ENCODE measurements around the gene TMEM178B. TPM values are rescaled to one million over a fixed set of nuclear protein-coding genes. Genes with fewer than 3 reads are reported as not detected.
"Not testable (repeated sequence)": the region's sequence is repeated elsewhere in the genome, so short reads cannot be mapped to it uniquely, and the experiment has no call there.

The TMEM178B gene
- total RNA-seq, 2 experiments from 2014 or later, result 0.18 to 1.9 TPM

- Mint-ChIP-seq H3K4me3 (no peak overlapping the region), H3K9me3 (ENCODE audit: low read depth) (no peaks in the 10 kb centered on the region), H3K36me3 (no peaks in the 10 kb centered on the region), H3K27ac (no peak overlapping the region), H3K4me1 (peaks cover 3% of the 10 kb centered on the region), H3K27me3 (peaks cover 5% of the 10 kb centered on the region)
- DNase-seq (no peak), ATAC-seq (no peak)
- CTCF ChIA-PET, result no interaction called here
Observed at GRCh38 chr7:141160246-141160860, 86.5 kb downstream of the TMEM178B start.

GRCh38 chr7:141161550-141162535 is 88.0 kb downstream of the TMEM178B start:
- ATAC-seq, result no peak
- Mint-ChIP-seq H3K36me3 (no peaks in the 10 kb centered on the region), H3K4me3 (no peak overlapping the region), H3K27ac (no peak overlapping the region), H3K9me3 (ENCODE audit: low read depth) (no peaks in the 10 kb centered on the region), H3K4me1 (peaks cover 3% of the 10 kb centered on the region), H3K27me3 (peaks cover 4% of the 10 kb centered on the region)
- CTCF ChIA-PET, result interaction anchor here (1.1 kb wide), 1 partner anchor 474 kb away, joined by 3 read pairs; no protein-coding TSS in a partner anchor
- DNase-seq, result no peak

- H3K9me3 Mint-ChIP-seq (ENCODE audit: low read depth), result no peaks in the 10 kb centered on the region
- peaks cover 1% of the 10 kb centered on the region for H3K36me3 Mint-ChIP-seq
- H3K27ac Mint-ChIP-seq, result no peak overlapping the region
- ATAC-seq, result no peak
- H3K4me1 Mint-ChIP-seq, result no peaks in the 10 kb centered on the region
- CTCF ChIA-PET, result no interaction called here
- no peak for DNase-seq
- peaks cover 11% of the 10 kb centered on the region for H3K27me3 Mint-ChIP-seq
- H3K4me3 Mint-ChIP-seq, result no peak overlapping the region
Observed at GRCh38 chr7:141165521-141165920, 91.7 kb downstream of the TMEM178B start.

GRCh38 chr7:141166926-141167325 is 93.1 kb downstream of the TMEM178B start:
- no peak overlapping the region for H3K4me3 Mint-ChIP-seq
- H3K4me1 Mint-ChIP-seq, result no peaks in the 10 kb centered on the region
- peaks cover 11% of the 10 kb centered on the region for H3K27me3 Mint-ChIP-seq
- no peaks in the 10 kb centered on the region for H3K9me3 Mint-ChIP-seq (ENCODE audit: low read depth)
- H3K27ac Mint-ChIP-seq, result no peak overlapping the region
- CTCF ChIA-PET, result no interaction called here
- H3K36me3 Mint-ChIP-seq, result peaks cover 1% of the 10 kb centered on the region
- ATAC-seq, result no peak
- DNase-seq, result no peak

GRCh38 chr7:141167381-141167964 is 93.6 kb downstream of the TMEM178B start:
- Mint-ChIP-seq H3K27ac (no peak overlapping the region), H3K4me3 (no peak overlapping the region), H3K27me3 (peaks cover 11% of the 10 kb centered on the region), H3K9me3 (ENCODE audit: low read depth) (no peaks in the 10 kb centered on the region), H3K4me1 (no peaks in the 10 kb centered on the region), H3K36me3 (peaks cover 1% of the 10 kb centered on the region)
- DNase-seq (no peak), ATAC-seq (no peak)
- CTCF ChIA-PET, result no interaction called here

- H3K27ac Mint-ChIP-seq; DNase-seq; H3K4me1 Mint-ChIP-seq; H3K4me3 Mint-ChIP-seq; CTCF ChIA-PET; H3K36me3 Mint-ChIP-seq; H3K9me3 Mint-ChIP-seq (ENCODE audit: low read depth); ATAC-seq: not testable (repeated sequence)
- peaks cover 11% of the 10 kb centered on the region for H3K27me3 Mint-ChIP-seq
Observed at GRCh38 chr7:141169157-141169556, 95.3 kb downstream of the TMEM178B start.

GRCh38 chr7:141175728-141176127 is 101.9 kb downstream of the TMEM178B start:
- CTCF ChIA-PET; ATAC-seq; H3K36me3 Mint-ChIP-seq; DNase-seq; H3K4me3 Mint-ChIP-seq; H3K27me3 Mint-ChIP-seq; H3K27ac Mint-ChIP-seq; H3K9me3 Mint-ChIP-seq (ENCODE audit: low read depth): not testable (repeated sequence)
- H3K4me1 Mint-ChIP-seq, result peaks cover 18% of the 10 kb centered on the region

GRCh38 chr7:141177120-141177519 is 103.3 kb downstream of the TMEM178B start:
- H3K36me3 Mint-ChIP-seq; ATAC-seq; H3K27me3 Mint-ChIP-seq; CTCF ChIA-PET; DNase-seq; H3K9me3 Mint-ChIP-seq (ENCODE audit: low read depth): not testable (repeated sequence)
- peak overlapping the region; percentile 57 for H3K4me3 Mint-ChIP-seq
- peaks cover 18% of the 10 kb centered on the region for H3K4me1 Mint-ChIP-seq
- peak overlapping the region; percentile 76 for H3K27ac Mint-ChIP-seq

- Mint-ChIP-seq H3K27ac (no peak overlapping the region), H3K4me3 (no peak overlapping the region), H3K27me3 (peaks cover 10% of the 10 kb centered on the region), H3K9me3 (ENCODE audit: low read depth) (peaks cover 3% of the 10 kb centered on the region), H3K4me1 (peaks cover 18% of the 10 kb centered on the region), H3K36me3 (peaks cover 8% of the 10 kb centered on the region)
- ATAC-seq, result no peak
- no peak for DNase-seq
- CTCF ChIA-PET, result interaction anchor here (1.0 kb wide), 1 partner anchor 10 kb away, joined by 3 read pairs; no protein-coding TSS in a partner anchor
Observed at GRCh38 chr7:141178486-141179135, 104.7 kb downstream of the TMEM178B start.

GRCh38 chr7:141181812-141182211 is 107.9 kb downstream of the TMEM178B start:
- peaks cover 11% of the 10 kb centered on the region for H3K4me1 Mint-ChIP-seq
- DNase-seq (no peak), ATAC-seq (no peak)
- peaks cover 3% of the 10 kb centered on the region for H3K27me3 Mint-ChIP-seq
- H3K4me3 Mint-ChIP-seq, result no peak overlapping the region
- CTCF ChIA-PET, result no interaction called here
- peaks cover 4% of the 10 kb centered on the region for H3K36me3 Mint-ChIP-seq
- H3K27ac Mint-ChIP-seq, result no peak overlapping the region
- H3K9me3 Mint-ChIP-seq (ENCODE audit: low read depth), result peaks cover 3% of the 10 kb centered on the region

GRCh38 chr7:141184532-141185190 is 110.8 kb downstream of the TMEM178B start:
- ATAC-seq, result no peak
- no peak for DNase-seq
- CTCF ChIA-PET, result no interaction called here
- peaks cover 3% of the 10 kb centered on the region for H3K9me3 Mint-ChIP-seq (ENCODE audit: low read depth)
- H3K27me3 Mint-ChIP-seq, result peaks cover 3% of the 10 kb centered on the region
- no peaks in the 10 kb centered on the region for H3K4me1 Mint-ChIP-seq
- peaks cover 3% of the 10 kb centered on the region for H3K36me3 Mint-ChIP-seq
- no peak overlapping the region for H3K27ac Mint-ChIP-seq
- H3K4me3 Mint-ChIP-seq, result no peak overlapping the region

- peaks cover 3% of the 10 kb centered on the region for H3K27me3 Mint-ChIP-seq
- H3K9me3 Mint-ChIP-seq (ENCODE audit: low read depth), result no peaks in the 10 kb centered on the region
- H3K36me3 Mint-ChIP-seq, result no peaks in the 10 kb centered on the region
- no peak overlapping the region for H3K4me3 Mint-ChIP-seq
- no peak for ATAC-seq
- DNase-seq, result no peak
- CTCF ChIA-PET, result no interaction called here
- H3K27ac Mint-ChIP-seq, result no peak overlapping the region
- H3K4me1 Mint-ChIP-seq, result no peaks in the 10 kb centered on the region
Observed at GRCh38 chr7:141185369-141185967, 111.6 kb downstream of the TMEM178B start.
